Neural progenitor cell (in vitro differentiated cells): ENCODE results near the gene CLDN7.

ENCODE experiments used
- EZH2 ChIP-seq: fragments of 200-600 bp; sonication (generic); IDR thresholded peaks from 2 replicates; pipeline ENCODE4 v1.6.1; 2017; ENCODE audit warnings: antibody characterized with exemption, mild to moderate bottlenecking, moderate library complexity
- EZH2phosphoT487 ChIP-seq: fragments of 200-600 bp; sonication (generic); IDR thresholded peaks from 2 replicates; pipeline ENCODE4 v1.6.1; 2017; ENCODE audit warnings: antibody characterized with exemption
- TF ChIP-seq, protein P1 (sequence below): fragments of 200-600 bp; sonication (generic); IDR thresholded peaks from 2 replicates; pipeline ENCODE4 v1.5.1; 2017; ENCODE audit warnings: antibody characterized with exemption, mild to moderate bottlenecking

DNA sequence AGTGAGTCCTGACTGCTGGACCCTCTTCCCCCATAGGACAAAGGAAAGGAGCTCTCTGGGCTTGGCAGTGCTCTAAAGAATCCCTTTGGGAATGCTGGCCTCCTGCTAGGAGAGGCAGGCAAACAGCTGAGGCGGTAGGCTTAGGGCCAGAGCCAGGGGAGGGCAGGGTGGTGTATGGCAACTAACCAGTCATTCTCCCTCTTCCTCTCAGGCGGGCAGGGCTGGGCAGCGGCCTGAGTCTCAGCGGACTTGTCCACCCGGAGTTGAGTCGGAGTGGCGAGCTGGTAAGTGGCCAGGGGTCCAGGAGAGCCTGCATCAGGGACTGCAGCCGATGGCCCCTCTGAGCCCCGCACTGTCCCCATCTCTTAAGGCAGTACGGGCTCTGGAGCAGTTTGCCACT is 38.2 kb downstream of the CLDN7 start:
- TF ChIP-seq, protein P1, sequence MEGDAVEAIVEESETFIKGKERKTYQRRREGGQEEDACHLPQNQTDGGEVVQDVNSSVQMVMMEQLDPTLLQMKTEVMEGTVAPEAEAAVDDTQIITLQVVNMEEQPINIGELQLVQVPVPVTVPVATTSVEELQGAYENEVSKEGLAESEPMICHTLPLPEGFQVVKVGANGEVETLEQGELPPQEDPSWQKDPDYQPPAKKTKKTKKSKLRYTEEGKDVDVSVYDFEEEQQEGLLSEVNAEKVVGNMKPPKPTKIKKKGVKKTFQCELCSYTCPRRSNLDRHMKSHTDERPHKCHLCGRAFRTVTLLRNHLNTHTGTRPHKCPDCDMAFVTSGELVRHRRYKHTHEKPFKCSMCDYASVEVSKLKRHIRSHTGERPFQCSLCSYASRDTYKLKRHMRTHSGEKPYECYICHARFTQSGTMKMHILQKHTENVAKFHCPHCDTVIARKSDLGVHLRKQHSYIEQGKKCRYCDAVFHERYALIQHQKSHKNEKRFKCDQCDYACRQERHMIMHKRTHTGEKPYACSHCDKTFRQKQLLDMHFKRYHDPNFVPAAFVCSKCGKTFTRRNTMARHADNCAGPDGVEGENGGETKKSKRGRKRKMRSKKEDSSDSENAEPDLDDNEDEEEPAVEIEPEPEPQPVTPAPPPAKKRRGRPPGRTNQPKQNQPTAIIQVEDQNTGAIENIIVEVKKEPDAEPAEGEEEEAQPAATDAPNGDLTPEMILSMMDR, result no peak
- TF ChIP-seq EZH2 (no peak), EZH2phosphoT487 (no peak)
